GM13977 (cell line): ENCODE results near the gene PRUNE2.
A peak's percentile ranks its signal among the peaks of the same experiment; 100 is the strongest.

Source experiments
- DNase-seq: peaks from one replicate; pipeline ENCODE4 v3.0.0; 2012; ENCODE audit warnings: low spot score
- in situ Hi-C: fragments of 300-500 bp; cut with MboI; formaldehyde crosslinking; loops from one replicate; pipeline ENCODE4 v1.12.0; 2022; ENCODE audit warnings: low sequenced_read_pairs, low pct_unique_long_range_greater_than_20kb, mixed read lengths, inconsistent platforms; ENCODE audit not compliant: unreplicated experiment
- TF ChIP-seq, protein P1 (sequence below): IDR thresholded peaks from 2 replicates; pipeline ENCODE4 v1.5.1; 2012; ENCODE audit warnings: mild to moderate bottlenecking, control low read depth; ENCODE audit not compliant: insufficient read depth; ENCODE audit errors: extremely low read depth, missing control alignments

The PRUNE2 gene

GRCh38 chr9:76759732-76760131 is 146.2 kb downstream of the PRUNE2 start:
- in situ Hi-C loops, result no loop called here
- no peak for DNase-seq
- TF ChIP-seq, protein P1, sequence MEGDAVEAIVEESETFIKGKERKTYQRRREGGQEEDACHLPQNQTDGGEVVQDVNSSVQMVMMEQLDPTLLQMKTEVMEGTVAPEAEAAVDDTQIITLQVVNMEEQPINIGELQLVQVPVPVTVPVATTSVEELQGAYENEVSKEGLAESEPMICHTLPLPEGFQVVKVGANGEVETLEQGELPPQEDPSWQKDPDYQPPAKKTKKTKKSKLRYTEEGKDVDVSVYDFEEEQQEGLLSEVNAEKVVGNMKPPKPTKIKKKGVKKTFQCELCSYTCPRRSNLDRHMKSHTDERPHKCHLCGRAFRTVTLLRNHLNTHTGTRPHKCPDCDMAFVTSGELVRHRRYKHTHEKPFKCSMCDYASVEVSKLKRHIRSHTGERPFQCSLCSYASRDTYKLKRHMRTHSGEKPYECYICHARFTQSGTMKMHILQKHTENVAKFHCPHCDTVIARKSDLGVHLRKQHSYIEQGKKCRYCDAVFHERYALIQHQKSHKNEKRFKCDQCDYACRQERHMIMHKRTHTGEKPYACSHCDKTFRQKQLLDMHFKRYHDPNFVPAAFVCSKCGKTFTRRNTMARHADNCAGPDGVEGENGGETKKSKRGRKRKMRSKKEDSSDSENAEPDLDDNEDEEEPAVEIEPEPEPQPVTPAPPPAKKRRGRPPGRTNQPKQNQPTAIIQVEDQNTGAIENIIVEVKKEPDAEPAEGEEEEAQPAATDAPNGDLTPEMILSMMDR, result no peak

- no peak for DNase-seq
- in situ Hi-C loops, result no loop called here
- TF ChIP-seq, protein P1, result no peak
Measured at GRCh38 chr9:76758476-76758875, 147.4 kb downstream of the PRUNE2 start.

DNA sequence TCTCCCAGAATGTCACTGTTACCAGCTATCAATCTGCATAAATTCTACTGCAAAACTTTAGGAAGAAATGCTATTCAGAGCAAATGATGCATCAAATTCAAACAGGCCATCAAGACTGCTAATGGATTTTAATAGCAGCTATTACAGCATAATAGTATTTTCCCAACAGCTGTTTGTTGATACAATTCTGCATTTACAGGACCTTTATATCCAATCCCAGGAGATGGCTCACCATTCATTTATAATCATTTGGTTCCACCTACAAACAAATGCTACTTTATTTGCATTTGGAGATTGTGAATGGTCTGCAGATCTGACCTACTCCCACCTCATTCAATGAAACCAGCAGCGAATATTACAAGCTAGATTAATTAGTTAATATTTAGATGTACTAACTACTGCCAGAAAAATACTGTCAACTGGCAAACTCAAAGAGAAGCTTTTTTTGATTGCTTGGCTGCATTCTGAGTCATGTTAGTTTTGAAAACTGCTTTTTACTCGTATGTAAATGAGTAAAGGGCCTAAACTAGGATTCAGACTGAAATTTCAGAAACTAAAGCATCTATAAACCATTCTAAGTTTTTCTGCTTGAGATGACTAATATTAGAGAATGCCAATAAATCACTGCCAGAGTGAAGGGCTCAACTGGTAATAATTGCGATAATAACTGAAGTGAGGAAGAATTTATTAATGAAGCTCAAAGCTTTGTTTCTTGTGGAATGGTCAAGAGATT is 148.8 kb downstream of the PRUNE2 start:
- no peak for DNase-seq
- in situ Hi-C loops, result no loop called here
- TF ChIP-seq, protein P1, result no peak

- no peak for DNase-seq
Measured at GRCh38 chr9:76756268-76756640, 149.7 kb downstream of the PRUNE2 start.

DNA sequence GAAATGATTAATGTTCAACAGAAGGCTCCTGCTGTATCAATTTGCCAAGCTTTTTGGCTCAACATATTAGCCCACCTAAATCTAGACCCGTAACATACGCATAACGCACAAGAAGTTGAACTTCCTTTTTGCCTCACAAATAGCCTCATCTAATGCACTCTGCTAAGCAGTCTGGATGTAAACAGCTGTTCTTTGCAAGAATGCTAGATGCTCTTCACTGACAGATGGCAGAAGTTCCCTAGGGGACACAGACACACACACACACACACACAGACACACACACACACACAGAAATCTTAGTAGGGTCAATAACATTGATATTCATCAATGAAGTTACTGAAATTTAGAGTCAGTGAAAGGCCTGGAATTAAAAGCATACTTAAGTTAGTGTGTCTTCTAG is 154.9 kb downstream of the PRUNE2 start:
- in situ Hi-C loops, result no loop called here
- TF ChIP-seq, protein P1, result no peak
- DNase-seq, result no peak

More at GRCh38 chr9:76756268-76756640, 149.7 kb downstream of the PRUNE2 start:
- TF ChIP-seq, protein P1, result peak; percentile 11
- in situ Hi-C loops, result no loop called here

GRCh38 chr9:76744336-76744735 is 161.6 kb downstream of the PRUNE2 start:
- TF ChIP-seq, protein P1, result no peak
- in situ Hi-C loops, result no loop called here
- peak; percentile 56 for DNase-seq
